Glomerular visceral epithelial cell (primary cell): ENCODE measurements around the gene SCAMP4.
"Not testable (repeated sequence)": the region's sequence is repeated elsewhere in the genome, so short reads cannot be mapped to it uniquely, and the experiment has no call there.

ENCODE experiments used
- DNase-seq: peaks from one replicate; pipeline ENCODE4 v3.0.0-alpha.2; 2016; ENCODE audit errors: extremely low spot score

The SCAMP4 gene

GRCh38 chr19:1866693-1867348 is 38.4 kb upstream of the SCAMP4 start:
- DNase-seq, result no peak

GRCh38 chr19:1867349-1867724 is 37.9 kb upstream of the SCAMP4 start:
- no peak for DNase-seq

GRCh38 chr19:1868971-1869370 is 36.2 kb upstream of the SCAMP4 start:
- no peak for DNase-seq

GRCh38 chr19:1871140-1871597 is 34.0 kb upstream of the SCAMP4 start:
- no peak for DNase-seq

- DNase-seq, result no peak
Observed at GRCh38 chr19:1871630-1872029, 33.6 kb upstream of the SCAMP4 start.

- no peak for DNase-seq
Observed at GRCh38 chr19:1872807-1873523, 32.2 kb upstream of the SCAMP4 start.

GRCh38 chr19:1873524-1874473 is 31.4 kb upstream of the SCAMP4 start:
- DNase-seq, result no peak

- DNase-seq, result no peak
Observed at GRCh38 chr19:1874554-1875185, 30.5 kb upstream of the SCAMP4 start.

GRCh38 chr19:1875265-1875645 is 29.9 kb upstream of the SCAMP4 start:
- not testable (repeated sequence) for DNase-seq

DNA sequence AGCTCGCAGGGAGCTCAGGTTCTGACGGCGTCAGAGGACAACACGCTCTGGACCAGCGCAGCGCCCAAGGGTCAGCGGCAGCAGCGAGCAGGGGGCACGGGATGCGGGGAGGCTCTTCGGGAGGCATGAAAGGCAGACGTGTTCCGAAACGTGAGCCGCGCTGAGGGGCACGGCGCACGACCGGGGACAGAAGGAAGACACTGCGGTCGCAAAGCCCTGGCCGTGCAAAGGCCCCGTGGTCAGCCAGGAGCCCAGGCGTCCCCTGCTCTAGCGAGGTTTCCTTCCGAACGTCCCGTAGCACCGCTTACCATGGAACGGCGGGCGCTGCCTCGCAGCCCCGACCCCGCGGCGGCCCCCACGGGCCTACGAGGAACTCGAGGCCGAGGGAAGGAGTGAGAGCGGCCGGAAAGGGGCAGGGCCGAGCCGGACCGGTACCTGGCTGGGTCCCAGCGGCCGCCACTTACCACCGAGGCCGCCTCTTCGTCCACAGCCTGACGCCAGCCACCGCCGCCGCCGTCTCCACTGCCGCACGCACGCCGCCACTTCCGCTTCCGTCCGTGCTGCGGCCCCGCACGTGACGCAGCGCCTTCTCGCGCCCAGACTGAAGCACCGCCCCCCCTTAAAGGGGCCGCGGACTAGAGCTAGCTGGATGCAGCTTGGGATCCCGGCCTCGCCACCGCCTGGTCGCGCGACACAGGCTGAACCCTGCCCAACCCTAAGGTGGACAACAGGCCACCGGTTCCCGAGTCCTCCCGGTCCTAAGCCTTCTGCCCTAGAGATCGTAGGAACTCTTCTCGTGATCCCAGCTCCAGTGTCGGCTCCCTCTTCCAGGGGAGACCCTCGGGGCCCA is 29.3 kb upstream of the SCAMP4 start:
- DNase-seq, result peak; percentile 89

- DNase-seq, result not testable (repeated sequence)
Observed at GRCh38 chr19:1876496-1877279, 28.5 kb upstream of the SCAMP4 start.

DNA sequence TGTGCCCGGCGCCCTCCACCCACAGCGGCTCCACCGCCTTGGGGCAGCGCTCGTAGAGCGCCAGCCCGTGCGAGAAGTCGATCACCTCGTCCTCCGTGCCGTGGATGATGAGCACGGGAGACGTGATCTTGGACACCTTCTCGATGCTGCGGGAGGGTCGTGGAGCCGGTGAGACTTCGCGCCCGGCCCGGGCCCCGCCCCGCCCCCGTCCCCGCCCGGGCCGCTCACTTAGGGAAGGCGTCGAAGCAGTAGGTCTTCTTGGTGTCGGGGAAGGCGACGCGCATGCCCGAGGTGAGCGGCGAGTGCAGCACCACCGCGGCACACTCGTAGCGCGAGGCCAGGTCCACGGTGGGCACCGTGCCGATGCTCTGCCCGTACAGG is 27.9 kb upstream of the SCAMP4 start:
- not testable (repeated sequence) for DNase-seq

- DNase-seq, result not testable (repeated sequence)
Observed at GRCh38 chr19:1878583-1878982, 26.6 kb upstream of the SCAMP4 start.

DNA sequence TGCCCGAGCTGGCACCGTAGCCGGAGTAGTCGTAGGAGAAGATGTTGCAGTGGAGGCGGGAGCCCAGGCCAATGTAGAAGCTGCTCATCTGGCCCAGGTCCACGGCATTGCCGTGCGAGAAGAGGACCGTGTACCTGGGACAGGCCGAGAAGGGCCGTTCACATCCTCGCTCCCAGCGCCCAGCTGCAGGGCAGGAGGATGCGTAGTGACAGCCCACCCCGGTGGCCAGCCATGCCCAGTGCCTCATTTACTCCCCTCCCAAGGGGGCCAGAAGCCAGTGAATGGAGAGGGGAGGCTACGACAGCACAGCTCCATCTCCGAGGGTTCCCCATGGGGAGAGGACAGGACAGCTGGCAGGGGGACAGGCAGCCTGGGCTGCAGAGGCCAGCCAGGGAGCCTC is 25.2 kb upstream of the SCAMP4 start:
- DNase-seq, result not testable (repeated sequence)

DNA sequence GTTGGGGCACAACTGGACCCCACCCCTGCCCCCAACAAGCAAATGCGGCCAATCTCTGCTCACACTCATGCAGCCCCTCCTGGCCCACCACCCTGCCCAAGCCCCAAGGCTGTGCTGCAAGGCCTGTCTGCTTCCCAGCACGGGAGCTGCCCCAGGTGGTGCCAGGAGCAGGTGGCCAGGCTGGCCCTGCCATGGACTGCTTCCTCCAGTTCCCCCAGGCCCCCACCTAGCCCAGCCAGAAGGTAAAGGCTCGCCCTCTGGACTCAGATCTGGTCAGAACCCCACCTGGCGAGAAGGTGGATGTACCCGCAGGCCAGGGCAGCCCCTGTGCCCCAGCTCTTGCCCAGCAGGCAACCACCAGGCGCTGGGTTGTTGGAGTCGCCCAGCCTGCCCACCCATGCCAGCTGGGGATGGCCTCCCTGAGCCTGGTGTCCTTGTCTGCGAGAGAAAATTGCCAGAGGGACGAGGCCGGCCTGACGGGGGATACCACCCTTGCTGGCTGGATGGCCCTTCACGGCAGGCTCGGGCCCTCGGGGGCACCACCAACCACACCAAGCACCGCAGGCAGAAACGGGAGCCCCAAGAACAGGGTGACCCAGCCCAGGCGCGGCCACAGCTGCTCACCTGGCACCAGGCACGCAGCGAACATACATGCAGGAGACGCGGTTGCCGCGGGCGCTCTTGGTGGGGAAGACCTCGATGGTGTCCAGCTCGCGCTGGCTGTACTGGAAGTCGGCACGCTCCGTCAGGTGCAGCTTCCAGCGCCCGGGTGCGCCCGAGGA is 24.4 kb upstream of the SCAMP4 start:
- DNase-seq, result no peak

DNA sequence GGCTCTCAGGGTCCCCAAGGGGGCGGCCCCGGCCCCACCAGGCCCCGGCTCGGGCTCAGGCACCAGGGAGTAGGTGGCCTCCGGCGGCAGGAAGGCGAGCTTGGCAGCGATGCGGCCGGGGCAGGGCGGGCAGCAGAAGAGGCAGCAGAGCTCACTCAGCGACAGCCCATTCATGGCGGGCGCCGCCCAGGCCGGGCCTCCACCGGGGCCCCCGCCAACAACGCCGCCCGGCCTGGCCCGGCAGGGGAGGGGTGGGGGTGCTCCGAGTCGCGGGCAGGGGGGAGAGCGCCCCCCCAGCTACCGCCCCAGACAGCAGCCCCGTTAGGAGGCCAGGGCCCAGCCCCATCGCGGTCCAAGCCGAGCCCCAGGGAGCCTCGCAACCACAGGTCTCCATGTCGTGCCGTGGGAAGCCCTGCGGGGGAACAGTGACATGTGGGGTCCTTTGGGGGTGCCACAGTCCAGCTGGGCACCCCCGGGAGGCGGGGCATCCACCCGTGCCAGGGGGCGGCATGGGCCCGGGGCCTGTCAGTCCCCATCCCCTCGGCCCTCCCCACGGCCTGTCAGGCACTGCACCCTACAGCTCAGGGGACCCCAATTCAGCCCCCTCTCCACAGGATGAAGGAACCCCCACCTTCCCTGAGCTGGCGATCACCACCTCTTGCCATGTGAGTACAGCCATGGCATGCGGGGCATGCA is 23.7 kb upstream of the SCAMP4 start:
- not testable (repeated sequence) for DNase-seq

DNA sequence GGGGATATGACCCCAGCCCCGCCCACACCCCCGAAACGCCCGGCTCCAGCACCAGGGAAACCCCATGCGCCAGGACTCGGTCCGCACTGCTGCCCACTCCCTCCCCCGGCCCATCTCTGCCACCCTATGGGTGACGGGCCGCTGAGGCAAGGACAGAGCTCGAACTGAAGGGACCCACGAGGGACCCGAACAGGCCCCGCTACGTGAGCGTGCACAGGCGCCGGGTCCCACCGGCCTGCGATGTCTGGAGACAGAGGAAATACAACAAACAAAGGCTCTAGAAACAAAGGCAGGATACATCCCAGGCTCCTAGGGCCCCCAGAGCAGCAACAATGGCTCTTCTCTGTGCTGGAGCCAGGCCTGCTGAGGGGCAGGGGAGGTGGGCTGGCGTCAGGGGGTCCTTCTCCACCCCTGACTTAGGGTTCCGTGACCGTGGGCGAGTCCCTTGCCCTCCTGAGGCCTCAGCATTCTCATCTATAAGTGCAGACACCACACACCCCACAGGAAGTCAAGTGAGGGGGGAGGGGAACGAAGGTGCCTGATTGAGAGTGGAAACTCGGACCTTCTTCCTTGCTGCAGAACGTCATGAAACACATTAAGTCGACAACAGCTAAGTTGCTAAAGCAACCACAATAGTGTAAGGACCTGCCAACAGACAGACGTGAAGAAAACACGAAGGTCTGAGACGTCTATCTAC is 23.0 kb upstream of the SCAMP4 start:
- no peak for DNase-seq
